HEK293T (cell line): ENCODE data around the gene CRYBG3.

Source experiments
- CTCF ChIA-PET: fragments of 350-600 bp; formaldehyde crosslinking; extraction: SDS; loops from one replicate; lab custom pipeline; 2021; ENCODE audit warnings: antibody characterized with exemption, inconsistent platforms; lab: Yijun Ruan, JAX
- POLR2A ChIA-PET: fragments of 350-600 bp; formaldehyde crosslinking; extraction: SDS; loops from one replicate; lab custom pipeline; 2020; ENCODE audit warnings: antibody characterized with exemption, inconsistent platforms; lab: Yijun Ruan, JAX
- DNase-seq: peaks from one replicate; pipeline ENCODE4 v3.0.0; 2012; ENCODE audit warnings: mixed read lengths; ENCODE audit errors: extremely low spot score
- ARNT ChIP-seq: fragments of 450-650 bp; IDR thresholded peaks from 2 replicates; pipeline ENCODE4 v1.6.1; 2017; ENCODE audit warnings: mild to moderate bottlenecking
- BHLHE40 ChIP-seq: fragments of 450-650 bp; IDR thresholded peaks from 2 replicates; pipeline ENCODE4 v1.6.1; 2016; ENCODE audit warnings: mild to moderate bottlenecking, moderate library complexity, borderline replicate concordance
- CTBP1 ChIP-seq: fragments of 450-650 bp; IDR thresholded peaks from 2 replicates; pipeline ENCODE4 v1.6.1; 2016; ENCODE audit warnings: borderline replicate concordance
- ELF4 ChIP-seq: fragments of 450-650 bp; IDR thresholded peaks from 2 replicates; pipeline ENCODE4 v1.6.1; 2017; ENCODE audit warnings: antibody characterized with exemption
- FOXA1 ChIP-seq: fragments of 450-650 bp; IDR thresholded peaks from 2 replicates; pipeline ENCODE4 v1.6.1; 2016; ENCODE audit warnings: mild to moderate bottlenecking
- FOXK2 ChIP-seq: fragments of 450-650 bp; IDR thresholded peaks from 2 replicates; pipeline ENCODE4 v1.6.1; 2016; ENCODE audit warnings: mild to moderate bottlenecking
- FOXM1 ChIP-seq: fragments of 450-650 bp; IDR thresholded peaks from 2 replicates; pipeline ENCODE4 v1.6.1; 2017; ENCODE audit warnings: mild to moderate bottlenecking, borderline replicate concordance
- HDGF ChIP-seq: fragments of 450-650 bp; IDR thresholded peaks from 2 replicates; pipeline ENCODE4 v1.6.1; 2017; ENCODE audit warnings: antibody characterized with exemption, borderline replicate concordance
- L3MBTL2 ChIP-seq: fragments of 450-650 bp; conservative IDR thresholded peaks from 2 replicates; pipeline ENCODE4 v1.6.1; 2016; ENCODE audit warnings: mild to moderate bottlenecking
- LEF1 ChIP-seq: fragments of 450-650 bp; IDR thresholded peaks from 2 replicates; pipeline ENCODE4 v1.6.1; 2017; ENCODE audit warnings: mild to moderate bottlenecking, borderline replicate concordance
- NFRKB ChIP-seq: fragments of 450-650 bp; IDR thresholded peaks from 2 replicates; pipeline ENCODE4 v1.6.1; 2016; ENCODE audit warnings: mild to moderate bottlenecking, moderate library complexity
- SP1 ChIP-seq: fragments of 450-650 bp; IDR thresholded peaks from 2 replicates; pipeline ENCODE4 v1.6.1; 2017
- SUZ12 ChIP-seq: fragments of 450-650 bp; IDR thresholded peaks from 2 replicates; pipeline ENCODE4 v1.6.1; 2016; ENCODE audit warnings: mild to moderate bottlenecking
- TARDBP ChIP-seq: fragments of 450-650 bp; IDR thresholded peaks from 2 replicates; pipeline ENCODE4 v1.6.1; 2016
- ZNF384 ChIP-seq: fragments of 450-650 bp; IDR thresholded peaks from 2 replicates; pipeline ENCODE4 v1.6.1; 2016
- TF ChIP-seq, protein P1 (sequence below): fragments of 450-650 bp; IDR thresholded peaks from 2 replicates; pipeline ENCODE4 v1.6.1; 2016

Gene CRYBG3

DNA sequence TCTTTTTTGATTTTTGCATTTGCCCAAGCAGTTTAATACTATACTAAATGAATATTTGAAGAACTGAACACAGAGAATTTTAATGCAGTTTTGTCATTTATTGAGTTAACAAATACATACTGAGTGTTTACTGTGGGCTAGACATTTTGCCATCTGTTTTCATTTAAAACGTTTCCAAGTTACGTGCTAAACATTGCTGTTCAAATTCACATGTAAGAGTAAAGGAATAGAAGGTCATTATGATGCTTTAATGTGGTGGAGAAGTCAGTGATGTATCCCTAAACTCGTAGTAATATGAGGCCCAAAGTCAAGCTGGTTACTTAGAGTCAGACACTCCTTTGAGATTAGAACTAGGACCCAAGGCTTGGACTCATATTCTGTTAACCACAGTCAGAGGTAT lies 49.4 kb downstream of the CRYBG3 start:
- TF ChIP-seq FOXK2 (no peak), FOXA1 (no peak), L3MBTL2 (no peak), SUZ12 (no peak), TARDBP (no peak), NFRKB (no peak)
- ChIA-PET POLR2A (no interaction called here), CTCF (no interaction called here)
- no peak for DNase-seq

DNA sequence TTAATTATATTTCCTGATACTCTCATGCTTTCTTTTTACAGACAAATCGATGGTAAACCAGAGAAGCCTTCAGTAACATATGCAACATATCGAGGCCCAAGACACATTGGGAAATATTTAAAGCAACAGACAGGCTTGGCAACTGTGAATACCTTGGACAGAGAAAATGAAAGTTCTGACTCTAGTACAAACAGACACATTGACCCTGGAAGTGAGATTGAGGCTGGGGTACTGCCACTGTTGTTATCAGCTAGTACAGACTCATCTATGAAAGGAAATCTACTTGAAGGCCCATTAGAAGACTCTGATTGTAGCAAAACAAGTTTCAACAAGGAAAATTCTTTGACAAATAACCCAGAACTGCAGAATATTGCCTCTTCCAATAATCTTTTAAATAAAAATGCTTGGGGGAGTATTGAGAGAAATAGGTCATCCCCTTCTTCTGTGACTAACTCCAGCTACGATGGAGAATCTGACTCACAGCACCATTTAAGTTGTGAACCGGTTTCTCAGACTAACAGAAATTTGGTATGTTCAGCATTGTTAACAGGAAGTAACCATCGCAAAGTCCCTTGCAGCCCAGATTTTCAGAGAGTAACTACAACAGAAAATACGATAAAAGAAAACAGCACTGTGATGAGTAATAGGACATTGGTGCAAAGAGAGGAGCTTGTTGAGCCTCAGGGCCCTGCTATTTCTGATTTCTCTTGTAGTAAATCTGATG lies 50.2 kb downstream of the CRYBG3 start:
- DNase-seq: no peak
- POLR2A ChIA-PET: no interaction called here
- TF ChIP-seq FOXK2 (no peak), SP1 (no peak), NFRKB (no peak), ZNF384 (no peak), ELF4 (no peak), ARNT (no peak), CTBP1 (no peak), FOXM1 (no peak), BHLHE40 (no peak), FOXA1 (no peak), LEF1 (no peak), HDGF (no peak), TARDBP (no peak), L3MBTL2 (no peak), SUZ12 (no peak)
- TF ChIP-seq, protein P1, sequence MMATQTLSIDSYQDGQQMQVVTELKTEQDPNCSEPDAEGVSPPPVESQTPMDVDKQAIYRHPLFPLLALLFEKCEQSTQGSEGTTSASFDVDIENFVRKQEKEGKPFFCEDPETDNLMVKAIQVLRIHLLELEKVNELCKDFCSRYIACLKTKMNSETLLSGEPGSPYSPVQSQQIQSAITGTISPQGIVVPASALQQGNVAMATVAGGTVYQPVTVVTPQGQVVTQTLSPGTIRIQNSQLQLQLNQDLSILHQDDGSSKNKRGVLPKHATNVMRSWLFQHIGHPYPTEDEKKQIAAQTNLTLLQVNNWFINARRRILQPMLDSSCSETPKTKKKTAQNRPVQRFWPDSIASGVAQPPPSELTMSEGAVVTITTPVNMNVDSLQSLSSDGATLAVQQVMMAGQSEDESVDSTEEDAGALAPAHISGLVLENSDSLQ: no peak
- CTCF ChIA-PET: no interaction called here

DNA sequence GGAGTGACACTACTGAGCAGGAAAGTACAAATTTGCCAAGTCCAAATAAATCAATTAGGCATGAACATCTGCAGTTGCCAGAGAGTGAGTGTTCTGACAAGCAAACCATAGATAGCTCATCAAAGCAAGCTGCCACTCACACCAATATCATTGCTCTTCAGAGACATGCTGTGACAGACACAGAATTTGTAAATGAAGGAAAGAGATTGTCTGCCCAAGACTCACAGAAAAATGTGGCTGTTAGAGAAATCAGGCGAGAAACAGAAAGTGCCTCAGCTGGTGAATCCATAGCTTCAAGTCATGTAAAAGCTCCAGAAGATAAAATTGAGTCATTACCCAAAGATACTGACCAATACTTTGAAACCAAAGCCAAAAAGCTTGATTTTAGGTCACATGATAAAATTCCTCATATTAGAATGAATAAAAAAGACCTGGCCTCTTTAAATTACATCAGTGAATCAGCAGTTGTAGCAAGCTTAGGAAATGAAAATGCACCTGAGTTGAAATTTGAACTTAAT lies 50.8 kb downstream of the CRYBG3 start:
- ChIA-PET POLR2A (no interaction called here), CTCF (no interaction called here)
- TF ChIP-seq, protein P1: no peak
- TF ChIP-seq SUZ12 (no peak), L3MBTL2 (no peak), ELF4 (no peak), HDGF (no peak)
- DNase-seq: no peak

DNA sequence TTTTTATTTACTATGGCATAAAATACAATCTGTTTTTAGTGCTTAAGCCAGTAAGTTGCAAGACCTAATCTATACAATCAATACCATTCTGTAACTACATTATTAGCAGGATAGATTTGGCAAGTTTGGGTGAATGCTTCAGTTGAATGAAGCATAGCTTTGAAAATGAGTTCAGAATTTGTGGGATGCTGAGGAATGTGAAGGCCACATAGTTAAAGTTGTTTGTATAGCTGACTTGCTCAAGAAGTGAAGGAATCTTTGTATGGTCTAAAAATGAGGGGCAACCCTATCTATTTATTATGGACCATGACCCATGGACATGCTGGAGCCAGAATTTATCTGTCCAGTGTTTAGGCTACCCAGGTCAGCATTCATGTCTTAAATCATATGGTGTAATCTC lies 58.5 kb downstream of the CRYBG3 start:
- no peak for DNase-seq
- TF ChIP-seq HDGF (no peak), FOXK2 (no peak), BHLHE40 (no peak), ELF4 (no peak)
- ChIA-PET CTCF (no interaction called here), POLR2A (no interaction called here)

DNA sequence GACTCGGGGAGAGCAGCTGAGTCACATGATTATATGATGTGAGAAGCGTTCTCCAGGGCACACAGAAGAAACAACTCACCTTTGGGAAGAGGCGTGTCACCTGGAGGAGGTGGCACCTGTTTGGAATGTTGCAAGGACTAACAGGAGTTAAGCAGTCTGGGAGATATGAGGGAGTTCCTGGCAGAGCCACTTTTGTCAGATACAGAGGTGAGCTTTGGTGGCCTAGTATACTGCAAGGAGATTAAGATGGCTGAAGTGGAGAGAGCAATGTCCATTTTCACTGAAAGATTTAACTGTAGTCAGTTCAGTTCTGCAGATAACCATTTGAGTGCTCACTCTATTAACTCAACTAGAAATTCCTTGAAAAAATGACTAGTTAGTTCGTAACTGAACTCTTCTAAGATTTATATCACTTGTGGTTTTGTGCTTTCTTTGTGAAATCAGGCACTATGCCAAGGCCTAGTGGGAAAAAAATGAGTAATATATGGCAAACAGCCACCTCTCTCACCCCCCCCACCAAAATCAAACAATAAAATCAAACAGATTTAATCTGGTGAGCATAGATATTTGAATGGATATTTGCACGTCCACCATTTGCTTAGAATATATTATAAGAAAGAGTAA lies 61.3 kb downstream of the CRYBG3 start:
- CTCF ChIA-PET: no interaction called here
- POLR2A ChIA-PET: no interaction called here
- DNase-seq: no peak
- no peak for TF ChIP-seq FOXM1
- no peak for TF ChIP-seq TARDBP
- TF ChIP-seq CTBP1: no peak
- TF ChIP-seq SP1: no peak
- no peak for TF ChIP-seq SUZ12
- TF ChIP-seq LEF1: no peak
- TF ChIP-seq ZNF384: no peak
- no peak for TF ChIP-seq ARNT
- TF ChIP-seq, protein P1: no peak
- no peak for TF ChIP-seq NFRKB
- no peak for TF ChIP-seq HDGF
- no peak for TF ChIP-seq FOXK2
- no peak for TF ChIP-seq FOXA1

DNA sequence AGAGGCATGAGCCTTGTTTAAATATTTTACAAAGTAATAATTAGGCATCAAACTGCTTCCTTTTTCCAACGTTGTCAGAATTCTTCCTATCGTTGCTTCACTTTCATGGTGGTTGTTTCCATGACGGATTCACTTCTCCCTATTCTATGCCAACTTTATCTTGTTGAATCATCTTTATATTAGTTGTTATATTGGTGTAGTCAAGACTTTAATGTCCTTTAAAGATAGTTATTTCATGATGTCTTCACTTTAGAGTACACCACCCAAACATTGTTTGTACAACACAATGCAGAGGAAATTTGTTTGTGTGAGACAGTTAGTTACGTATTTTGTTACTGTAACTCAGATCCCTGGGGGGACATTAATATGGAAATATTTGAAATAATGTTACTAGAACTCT lies 61.9 kb downstream of the CRYBG3 start:
- POLR2A ChIA-PET: no interaction called here
- TF ChIP-seq FOXA1 (no peak), FOXK2 (no peak), NFRKB (no peak), LEF1 (no peak), SP1 (no peak), TARDBP (no peak), ARNT (no peak), ELF4 (no peak), HDGF (no peak), BHLHE40 (no peak), FOXM1 (no peak), CTBP1 (no peak), ZNF384 (no peak), L3MBTL2 (no peak), SUZ12 (no peak)
- TF ChIP-seq, protein P1: no peak
- CTCF ChIA-PET: no interaction called here
- DNase-seq: no peak
